Left cardiac atrium (tissue), 4 donors: ENCODE measurements around the gene LTA4H. TPM values are rescaled to one million over a fixed set of nuclear protein-coding genes. Genes with fewer than 3 reads are reported as not detected.
"Not testable (repeated sequence)": the region's sequence is repeated elsewhere in the genome, so short reads cannot be mapped to it uniquely, and the experiment has no call there.

ENCODE experiments used
- ATAC-seq, 2 donors: fragments of 200-7000 bp; cut with Tn5 transposase; one replicate each; pipeline ENCODE4 v1.9.1; 2020; ENCODE audit warnings: mild to moderate bottlenecking in 2 of 2, moderate library complexity in 2 of 2
- DNase-seq: peaks from one replicate; pipeline ENCODE4 v3.0.0-alpha.2; 2020
- intact Hi-C, 2 donors: fragments of 100-400 bp; cut with DNase I; formaldehyde crosslinking; loops; one replicate each; pipeline versions ENCODE4 v1.14.1 to v1.15.1; 2022 to 2023
- total RNA-seq, 2 donors: library from RNA; stranded (reverse); fragmentation: NEBNext Ultra II Directional; extraction: Animal tissue kit (Norgen Biotek cat#: 25700); gene quantifications; one replicate each; pipeline ENCODE4 v1.2.1, GENCODE V29; 2021
- donor health status: DM: no; HTN: yes; CAD: no.
- donor health status: DM: no; HTN: yes; CAD: no; lungs with severe emphysema.
- donor health status: DM: yes; HTN: yes; CAD: no.
- donor health status: Dilated cardiomyopathy.

The LTA4H gene
- total RNA-seq, 2 donors from 2014 or later = 35.3 to 40.3 TPM

GRCh38 chr12:95977764-95978305 lies 57.6 kb downstream of the LTA4H start:
- intact Hi-C loops = no loop called here
- ATAC-seq (no peak), DNase-seq (no peak)

- intact Hi-C loops = no loop called here
- DNase-seq (no peak), ATAC-seq (no peak)
Observed at GRCh38 chr12:95976416-95976832, 59.0 kb downstream of the LTA4H start.

- intact Hi-C loops = no loop called here
- no peak for ATAC-seq
- DNase-seq = no peak
Observed at GRCh38 chr12:95975491-95975890, 59.9 kb downstream of the LTA4H start.

DNA sequence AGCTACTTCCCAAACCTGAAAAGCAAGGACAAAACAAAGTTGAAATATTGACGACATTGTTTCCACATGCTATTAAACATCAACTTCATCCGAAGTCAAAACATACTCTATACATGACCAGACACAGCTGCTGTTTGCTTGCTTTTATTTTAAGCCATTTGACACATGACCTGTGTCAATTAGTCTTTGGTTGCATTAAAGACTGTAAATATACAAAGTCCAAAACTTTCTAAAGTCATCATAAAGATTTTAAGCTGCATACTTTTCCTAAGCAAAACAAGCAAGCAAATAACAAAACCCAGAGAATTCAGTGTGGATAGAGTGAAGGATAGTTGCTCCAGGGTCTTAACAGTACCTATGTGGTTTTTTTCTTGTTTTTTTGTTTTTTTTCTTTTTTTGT lies 61.0 kb downstream of the LTA4H start:
- no peak for DNase-seq
- intact Hi-C loops = no loop called here
- no peak for ATAC-seq

DNA sequence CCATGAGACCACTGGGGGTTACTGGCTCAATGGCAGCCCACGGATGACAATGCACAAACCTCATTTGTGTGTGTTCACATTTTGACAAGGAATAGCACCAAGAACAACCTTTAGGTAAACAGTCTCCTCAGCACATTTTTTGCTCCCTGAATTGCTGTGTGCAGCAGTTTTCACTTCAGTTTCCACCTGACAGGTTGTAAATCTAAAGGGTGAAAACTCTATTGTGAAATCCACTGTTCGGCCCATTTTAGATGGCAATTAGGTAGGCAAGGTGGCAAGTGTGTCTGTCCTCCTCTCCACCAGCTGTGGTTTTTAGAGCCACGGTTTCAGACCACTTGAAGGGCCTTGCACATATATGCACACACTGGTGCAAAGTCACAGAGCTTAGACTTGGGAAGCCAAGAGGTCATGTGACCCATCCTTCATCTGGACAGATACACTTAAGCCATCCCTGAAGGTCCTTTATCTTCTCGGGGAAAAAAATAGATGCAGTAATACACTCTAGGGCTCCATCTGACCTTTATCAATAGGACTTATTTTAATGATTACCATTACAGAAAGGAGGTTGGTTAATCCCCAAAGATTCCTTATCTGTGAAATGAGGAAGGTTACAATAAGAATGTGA lies 62.4 kb downstream of the LTA4H start:
- ATAC-seq = no peak
- intact Hi-C loops = no loop called here
- no peak for DNase-seq

GRCh38 chr12:95970905-95971304 lies 64.5 kb downstream of the LTA4H start:
- no peak for DNase-seq
- intact Hi-C loops = no loop called here
- ATAC-seq = no peak

DNA sequence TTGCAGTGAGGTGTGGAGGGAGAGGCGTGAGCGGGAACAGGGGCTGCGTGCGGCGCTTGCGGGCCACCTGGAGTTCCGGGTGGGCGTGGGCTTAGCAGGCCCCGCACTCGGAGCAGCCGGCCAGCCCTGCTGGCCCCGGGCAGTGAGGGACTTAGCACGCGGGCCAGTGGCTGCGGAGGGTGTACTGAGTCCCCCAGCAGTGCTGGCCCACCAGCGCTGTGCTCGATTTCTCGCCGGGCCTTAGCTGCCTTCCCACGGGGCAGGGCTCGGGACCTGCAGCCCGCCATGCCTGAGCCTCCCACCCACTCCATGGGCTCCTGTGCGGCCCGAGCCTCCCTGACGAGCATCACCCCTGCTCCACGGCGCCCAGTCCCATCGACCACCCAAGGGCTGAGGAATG lies 66.3 kb downstream of the LTA4H start:
- ATAC-seq, intact Hi-C loops, DNase-seq: not testable (repeated sequence)

- intact Hi-C loops = no loop called here
- DNase-seq (no peak), ATAC-seq (no peak)
Observed at GRCh38 chr12:95967301-95967700, 68.1 kb downstream of the LTA4H start.

DNA sequence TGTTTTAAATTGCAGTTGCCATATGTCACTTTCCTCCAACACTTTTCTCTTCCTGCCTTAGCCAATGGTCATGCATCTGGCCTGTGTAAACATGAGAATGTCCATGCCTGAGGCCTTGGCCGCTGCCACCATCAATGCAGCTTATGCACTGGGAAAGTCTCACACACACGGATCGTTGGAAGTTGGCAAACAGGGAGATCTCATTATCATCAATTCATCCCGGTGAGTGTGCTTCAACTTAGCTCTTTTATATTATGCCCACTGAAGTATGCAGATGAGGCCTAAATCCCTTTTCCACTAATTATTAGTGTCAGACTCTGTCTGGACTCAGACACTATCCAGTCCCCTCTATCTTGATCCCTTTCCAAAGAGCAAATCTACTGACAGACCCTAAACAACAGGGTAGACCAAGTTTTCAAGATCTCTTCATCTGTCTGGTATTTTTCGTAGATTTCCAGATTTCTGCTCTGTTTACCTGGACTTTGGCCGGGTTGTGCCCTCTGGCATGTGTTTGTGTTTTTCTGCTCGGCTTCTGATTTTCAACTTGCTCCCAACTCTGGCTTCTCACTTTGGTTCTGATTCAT lies 69.0 kb downstream of the LTA4H start:
- intact Hi-C loops = no loop called here
- DNase-seq (no peak), ATAC-seq (no peak)

DNA sequence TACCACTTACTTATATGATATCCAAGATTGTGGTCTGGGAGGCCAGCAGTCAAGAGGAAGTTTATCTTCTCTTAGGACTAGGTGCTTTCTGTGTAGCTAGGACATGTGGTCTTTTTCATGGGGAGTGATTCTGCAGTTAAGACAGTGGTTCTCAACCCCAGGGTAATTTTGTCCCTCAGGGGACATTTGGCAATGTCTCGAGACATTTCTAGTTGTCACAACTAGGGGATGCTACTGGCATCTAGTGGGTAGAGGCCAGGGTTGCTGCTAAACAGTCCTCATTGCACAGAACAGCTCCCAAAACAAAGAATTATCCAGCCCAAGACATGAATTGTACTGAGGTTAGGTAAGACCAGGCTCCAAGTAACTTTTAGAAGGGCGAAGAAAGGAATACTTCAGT lies 72.3 kb downstream of the LTA4H start:
- DNase-seq (no peak), ATAC-seq (no peak)
- intact Hi-C loops = no loop called here

DNA sequence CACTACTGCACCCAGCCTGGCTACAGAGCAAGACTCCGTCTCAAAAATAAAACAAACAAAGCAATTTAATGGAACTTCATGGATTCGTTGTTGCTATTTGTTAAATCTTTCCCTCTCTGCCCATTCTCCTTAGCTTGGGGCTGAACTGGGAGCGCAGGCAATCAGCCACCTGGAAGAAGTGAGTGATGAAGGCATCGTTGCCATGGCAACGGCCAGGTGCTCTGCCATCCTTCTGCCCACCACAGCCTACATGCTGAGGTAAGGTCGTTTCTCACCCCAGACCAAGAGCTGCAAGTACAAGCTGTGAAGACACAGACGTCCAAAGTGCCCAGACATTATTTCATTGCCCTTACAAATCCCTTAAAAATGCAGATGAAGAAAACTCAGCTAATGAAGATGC lies 73.2 kb downstream of the LTA4H start:
- intact Hi-C loops = no loop called here
- ATAC-seq = no peak
- DNase-seq = no peak

- intact Hi-C loops = no loop called here
- no peak for DNase-seq
- ATAC-seq = no peak
Observed at GRCh38 chr12:95960241-95960640, 75.1 kb downstream of the LTA4H start.

DNA sequence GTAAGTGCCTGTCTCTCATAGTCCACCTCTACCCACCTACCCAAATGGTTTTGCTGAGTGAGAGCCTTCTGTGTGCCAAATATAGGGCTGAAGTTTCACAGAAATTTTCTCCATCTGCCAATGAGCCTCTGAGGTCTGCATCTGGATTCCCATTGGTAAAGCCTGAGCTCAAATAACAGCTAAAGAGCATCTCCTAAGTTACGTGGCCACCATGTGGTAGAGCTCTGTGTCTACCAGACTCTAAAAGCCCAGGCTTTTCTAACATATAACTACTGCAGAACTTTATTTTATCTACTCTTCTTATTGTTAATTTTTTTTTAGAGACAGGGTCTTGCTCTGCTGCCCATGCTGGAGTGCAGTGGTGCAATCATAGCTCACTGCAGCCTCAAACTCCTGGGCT lies 76.3 kb downstream of the LTA4H start:
- ATAC-seq (no peak), DNase-seq (no peak)
- intact Hi-C loops = no loop called here

DNA sequence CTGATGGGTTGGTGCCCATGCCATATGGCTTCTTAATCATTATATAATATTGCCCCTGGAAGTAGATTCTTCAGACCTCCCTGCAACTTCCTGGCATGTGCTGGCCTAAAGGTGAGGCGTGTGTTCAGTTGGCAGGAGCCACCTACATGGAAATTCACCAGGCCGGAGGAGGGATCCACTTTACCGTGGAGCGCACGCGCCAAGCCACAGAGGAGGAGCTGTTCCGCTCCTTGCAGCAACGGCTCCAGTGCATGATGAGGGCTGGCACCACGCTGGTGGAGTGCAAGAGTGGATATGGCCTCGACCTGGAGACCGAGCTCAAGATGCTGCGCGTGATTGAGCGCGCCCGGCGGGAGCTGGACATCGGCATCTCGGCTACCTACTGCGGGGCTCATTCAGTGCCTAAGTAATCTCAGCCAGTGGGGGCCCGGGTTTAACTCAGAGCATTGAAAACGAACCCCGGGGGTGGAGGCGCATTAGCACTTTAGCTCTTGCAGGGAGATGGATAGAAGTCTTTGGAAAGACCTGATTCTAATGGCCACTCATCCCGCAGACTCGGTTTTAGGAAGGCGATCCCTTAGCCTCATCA lies 78.7 kb downstream of the LTA4H start:
- ATAC-seq (no peak), DNase-seq (no peak)
- intact Hi-C loops = no loop called here

DNA sequence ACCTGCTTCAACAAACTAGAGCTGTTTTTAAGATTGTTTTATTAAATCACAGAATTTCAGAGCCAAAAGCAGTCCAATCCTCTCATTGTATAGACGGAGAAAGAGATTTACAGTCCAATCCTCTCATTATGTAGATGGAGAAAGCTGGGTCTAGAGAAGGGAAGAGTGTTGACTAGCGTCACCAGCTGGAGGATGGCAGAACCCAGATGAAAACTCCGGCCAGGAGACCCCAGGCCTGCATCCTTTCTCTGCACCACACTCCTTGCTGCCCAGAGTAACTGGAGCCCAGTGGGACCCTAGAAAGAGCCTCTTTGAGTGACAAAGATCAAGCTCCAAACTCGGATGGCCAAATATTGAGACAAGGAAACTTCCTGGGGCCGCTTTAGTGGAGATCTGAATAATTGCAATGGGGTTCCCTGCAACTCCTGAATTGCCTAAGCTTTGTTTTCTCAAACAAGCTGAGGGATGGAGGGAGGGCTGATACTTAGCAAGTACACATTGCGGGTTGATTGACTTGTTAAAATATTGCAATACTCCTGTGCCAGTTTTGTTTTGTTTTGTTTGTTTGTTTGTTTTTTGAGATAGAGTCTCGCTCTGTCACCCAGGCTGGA lies 79.7 kb downstream of the LTA4H start:
- intact Hi-C loops = no loop called here
- no peak for ATAC-seq
- no peak for DNase-seq

GRCh38 chr12:95953000-95953399 lies 82.4 kb downstream of the LTA4H start:
- DNase-seq (no peak), ATAC-seq (no peak)
- intact Hi-C loops = no loop called here

DNA sequence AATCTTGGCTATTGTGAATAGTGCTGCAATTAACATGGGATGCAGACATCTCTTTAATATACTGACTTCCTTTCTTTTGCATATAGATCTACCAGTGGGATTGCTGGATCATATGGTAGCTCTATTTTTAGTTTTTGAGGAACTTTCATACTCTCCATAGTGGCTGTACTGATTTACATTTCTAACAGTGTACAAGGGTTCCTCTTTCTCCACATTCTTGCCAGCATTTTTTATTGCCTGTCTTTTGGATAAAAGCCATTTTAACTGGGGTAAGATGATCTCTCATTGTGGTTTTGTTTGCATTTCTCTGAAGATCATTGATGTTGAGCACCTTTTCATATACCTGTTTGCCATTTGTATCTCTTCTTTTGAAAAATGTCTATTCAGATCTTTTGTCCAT lies 83.9 kb downstream of the LTA4H start:
- DNase-seq (no peak), ATAC-seq (no peak)
- intact Hi-C loops = no loop called here
